ENCODE results near the gene PLVAP.

The PLVAP gene

DNA sequence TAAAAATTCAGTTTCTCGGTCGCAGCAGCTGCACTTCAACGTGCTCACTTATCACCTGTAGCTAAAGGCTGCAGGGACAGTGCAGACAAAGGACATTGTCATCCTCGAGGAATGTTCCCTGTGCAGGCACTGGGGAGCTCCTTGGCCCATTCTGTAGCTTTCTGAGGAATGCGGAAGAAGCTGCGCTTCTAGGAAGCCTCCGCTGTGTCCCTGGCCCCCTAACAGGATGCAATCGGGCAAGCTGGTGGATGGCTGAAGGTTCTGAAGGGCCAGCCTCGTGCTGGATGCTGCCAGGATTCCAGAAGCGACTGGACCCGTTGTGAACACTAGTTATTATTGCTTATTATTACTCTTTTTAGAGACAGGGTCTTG, 50.6 kb downstream of the PLVAP start:
- no peak for TF ChIP-seq TAF1 (IDR thresholded peaks at IDR 0.05; ENCODE audit: borderline replicate concordance, insufficient read depth, low read length)
- no peak for TF ChIP-seq POLR2AphosphoS5 (IDR thresholded peaks at IDR 0.05; ENCODE audit: low read depth, low read length)
- no peak for TF ChIP-seq FOXP2 (optimal IDR thresholded peaks at IDR 0.05; ENCODE audit: borderline replicate concordance, extremely low read depth, extremely low read length, insufficient read depth)
- TF ChIP-seq, protein P1, sequence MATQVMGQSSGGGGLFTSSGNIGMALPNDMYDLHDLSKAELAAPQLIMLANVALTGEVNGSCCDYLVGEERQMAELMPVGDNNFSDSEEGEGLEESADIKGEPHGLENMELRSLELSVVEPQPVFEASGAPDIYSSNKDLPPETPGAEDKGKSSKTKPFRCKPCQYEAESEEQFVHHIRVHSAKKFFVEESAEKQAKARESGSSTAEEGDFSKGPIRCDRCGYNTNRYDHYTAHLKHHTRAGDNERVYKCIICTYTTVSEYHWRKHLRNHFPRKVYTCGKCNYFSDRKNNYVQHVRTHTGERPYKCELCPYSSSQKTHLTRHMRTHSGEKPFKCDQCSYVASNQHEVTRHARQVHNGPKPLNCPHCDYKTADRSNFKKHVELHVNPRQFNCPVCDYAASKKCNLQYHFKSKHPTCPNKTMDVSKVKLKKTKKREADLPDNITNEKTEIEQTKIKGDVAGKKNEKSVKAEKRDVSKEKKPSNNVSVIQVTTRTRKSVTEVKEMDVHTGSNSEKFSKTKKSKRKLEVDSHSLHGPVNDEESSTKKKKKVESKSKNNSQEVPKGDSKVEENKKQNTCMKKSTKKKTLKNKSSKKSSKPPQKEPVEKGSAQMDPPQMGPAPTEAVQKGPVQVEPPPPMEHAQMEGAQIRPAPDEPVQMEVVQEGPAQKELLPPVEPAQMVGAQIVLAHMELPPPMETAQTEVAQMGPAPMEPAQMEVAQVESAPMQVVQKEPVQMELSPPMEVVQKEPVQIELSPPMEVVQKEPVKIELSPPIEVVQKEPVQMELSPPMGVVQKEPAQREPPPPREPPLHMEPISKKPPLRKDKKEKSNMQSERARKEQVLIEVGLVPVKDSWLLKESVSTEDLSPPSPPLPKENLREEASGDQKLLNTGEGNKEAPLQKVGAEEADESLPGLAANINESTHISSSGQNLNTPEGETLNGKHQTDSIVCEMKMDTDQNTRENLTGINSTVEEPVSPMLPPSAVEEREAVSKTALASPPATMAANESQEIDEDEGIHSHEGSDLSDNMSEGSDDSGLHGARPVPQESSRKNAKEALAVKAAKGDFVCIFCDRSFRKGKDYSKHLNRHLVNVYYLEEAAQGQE (IDR thresholded peaks at IDR 0.05; ENCODE audit: insufficient read depth in 1 of 2, low read depth in 2 of 2, low read length in 2 of 2): no peak
- TF ChIP-seq SIN3A (IDR thresholded peaks at IDR 0.05; ENCODE audit: borderline replicate concordance, insufficient read depth, low read length): no peak

DNA sequence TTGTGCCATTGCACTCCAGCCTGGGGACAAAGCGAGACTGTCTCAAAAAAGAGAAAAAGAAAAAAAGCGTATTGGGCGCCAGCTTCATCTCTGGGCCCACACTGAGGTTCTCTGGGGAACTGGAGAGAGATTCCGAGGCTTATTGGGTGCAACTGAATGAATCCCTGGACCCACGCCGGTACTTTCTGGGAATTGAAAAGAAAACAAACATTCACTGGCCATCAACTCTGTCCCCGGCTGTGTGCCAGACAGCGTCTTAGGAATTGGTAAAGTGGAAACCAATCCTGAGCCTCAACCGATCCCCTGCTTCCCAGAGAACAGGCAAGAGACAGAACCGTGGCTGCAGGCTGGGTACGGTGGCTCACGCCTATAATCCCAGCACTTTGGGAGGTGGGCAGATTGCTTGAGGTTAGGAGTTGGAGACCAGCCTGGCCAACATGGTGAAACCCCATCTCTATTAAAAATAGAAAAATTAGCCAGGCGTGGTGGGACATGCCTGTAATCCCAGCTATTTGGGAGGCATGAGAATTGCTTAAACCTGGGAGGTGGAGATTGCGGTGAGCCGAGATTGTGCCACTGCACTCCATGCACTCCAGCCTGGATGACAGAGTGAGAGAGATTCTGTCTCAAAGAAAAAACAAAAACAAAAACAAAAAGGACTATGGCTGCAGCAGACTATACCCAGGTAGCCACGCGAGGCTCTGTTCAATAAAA, 51.1 kb downstream of the PLVAP start:
- TF ChIP-seq SIN3A (IDR thresholded peaks at IDR 0.05; ENCODE audit: borderline replicate concordance, insufficient read depth, low read length): no peak

DNA sequence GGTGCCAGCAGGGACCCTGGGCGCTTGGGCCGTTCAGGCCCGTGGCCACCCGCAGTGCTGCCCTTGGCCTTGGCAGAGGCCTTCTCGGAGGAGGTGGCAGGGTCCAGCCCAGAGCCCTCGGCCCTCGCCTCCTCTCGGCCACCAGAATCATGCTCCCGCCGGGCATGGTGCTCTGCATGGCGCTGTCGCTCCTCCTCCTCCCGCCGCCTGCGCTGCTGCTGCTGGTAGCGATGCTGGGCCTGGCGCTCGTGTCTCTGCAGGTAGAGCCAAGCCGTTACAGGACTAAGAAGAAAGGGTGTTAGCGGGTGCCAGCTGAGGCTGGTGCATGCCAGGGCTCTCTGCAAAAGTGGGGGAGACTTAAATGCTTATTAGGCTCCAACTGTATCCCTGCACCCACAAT, 52.0 kb downstream of the PLVAP start:
- TF ChIP-seq FOXP2 (optimal IDR thresholded peaks at IDR 0.05; ENCODE audit: borderline replicate concordance, extremely low read depth, extremely low read length, insufficient read depth): no peak

DNA sequence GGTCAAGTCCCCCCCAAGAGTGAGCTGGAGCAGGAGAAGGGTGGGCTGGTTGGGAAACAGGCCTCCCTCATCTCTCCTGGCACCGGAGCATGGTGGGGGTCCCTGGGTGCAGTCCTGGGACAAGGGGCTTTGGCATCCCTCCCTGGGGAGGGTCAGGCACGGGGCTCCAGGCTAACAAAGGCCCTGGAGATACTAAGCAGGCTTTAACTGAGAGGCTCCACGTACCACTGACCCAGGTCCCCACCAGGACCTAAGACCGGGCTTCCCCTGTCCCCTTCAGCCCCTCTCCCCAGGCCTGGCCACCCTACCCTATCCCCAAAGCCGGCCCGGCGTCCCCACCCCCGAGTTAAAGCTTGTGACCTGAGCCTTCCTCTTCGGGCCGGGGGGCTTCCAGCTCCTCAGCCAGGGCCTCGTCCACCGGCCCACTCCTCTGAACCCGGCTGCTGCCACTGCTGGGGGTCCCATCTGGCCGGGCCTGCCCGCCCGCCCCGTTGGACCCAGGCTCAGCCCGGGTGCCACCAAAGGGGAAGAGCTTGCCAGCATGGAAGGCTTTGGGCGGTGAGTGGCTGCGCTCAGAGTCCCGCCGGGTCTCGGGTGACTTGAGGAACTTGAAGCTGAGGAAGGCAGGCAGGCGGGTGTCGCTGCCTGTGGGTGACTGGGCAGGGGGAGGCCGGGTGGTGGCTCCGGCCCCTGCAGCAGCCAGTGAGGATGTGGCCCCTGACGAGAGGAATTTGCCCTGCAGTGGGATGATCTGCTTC, 52.6 kb downstream of the PLVAP start:
- TF ChIP-seq FOXP2 (optimal IDR thresholded peaks at IDR 0.05; ENCODE audit: borderline replicate concordance, extremely low read depth, extremely low read length, insufficient read depth) (no peak), TAF1 (IDR thresholded peaks at IDR 0.05; ENCODE audit: borderline replicate concordance, insufficient read depth, low read length) (no peak)

DNA sequence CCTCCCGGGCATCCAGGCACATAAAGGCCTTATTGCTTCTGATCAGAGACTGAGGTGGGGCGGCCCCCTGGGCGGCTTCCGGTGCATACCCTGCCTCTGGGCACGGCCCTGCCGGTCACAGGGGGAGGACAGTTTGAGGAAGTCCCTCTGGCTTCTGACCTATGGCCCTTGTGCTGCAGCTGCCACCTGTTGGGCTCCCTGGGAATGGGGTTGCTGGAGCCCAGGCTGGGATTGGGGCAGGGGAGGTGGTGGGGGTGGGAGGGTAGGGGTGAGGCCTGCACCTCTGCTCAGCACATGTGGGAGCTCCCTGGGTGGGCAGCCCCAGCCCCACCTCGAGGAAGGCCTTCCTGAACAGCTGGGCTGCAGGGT, 53.2 kb downstream of the PLVAP start:
- TF ChIP-seq TAF1 (IDR thresholded peaks at IDR 0.05; ENCODE audit: borderline replicate concordance, insufficient read depth, low read length): no peak
- TF ChIP-seq POLR2AphosphoS5 (IDR thresholded peaks at IDR 0.05; ENCODE audit: low read depth, low read length): no peak
- no peak for TF ChIP-seq SIN3A (IDR thresholded peaks at IDR 0.05; ENCODE audit: borderline replicate concordance, insufficient read depth, low read length)
- TF ChIP-seq FOXP2 (optimal IDR thresholded peaks at IDR 0.05; ENCODE audit: borderline replicate concordance, extremely low read depth, extremely low read length, insufficient read depth): no peak
- TF ChIP-seq, protein P1 (IDR thresholded peaks at IDR 0.05; ENCODE audit: insufficient read depth in 1 of 2, low read depth in 2 of 2, low read length in 2 of 2): no peak

DNA sequence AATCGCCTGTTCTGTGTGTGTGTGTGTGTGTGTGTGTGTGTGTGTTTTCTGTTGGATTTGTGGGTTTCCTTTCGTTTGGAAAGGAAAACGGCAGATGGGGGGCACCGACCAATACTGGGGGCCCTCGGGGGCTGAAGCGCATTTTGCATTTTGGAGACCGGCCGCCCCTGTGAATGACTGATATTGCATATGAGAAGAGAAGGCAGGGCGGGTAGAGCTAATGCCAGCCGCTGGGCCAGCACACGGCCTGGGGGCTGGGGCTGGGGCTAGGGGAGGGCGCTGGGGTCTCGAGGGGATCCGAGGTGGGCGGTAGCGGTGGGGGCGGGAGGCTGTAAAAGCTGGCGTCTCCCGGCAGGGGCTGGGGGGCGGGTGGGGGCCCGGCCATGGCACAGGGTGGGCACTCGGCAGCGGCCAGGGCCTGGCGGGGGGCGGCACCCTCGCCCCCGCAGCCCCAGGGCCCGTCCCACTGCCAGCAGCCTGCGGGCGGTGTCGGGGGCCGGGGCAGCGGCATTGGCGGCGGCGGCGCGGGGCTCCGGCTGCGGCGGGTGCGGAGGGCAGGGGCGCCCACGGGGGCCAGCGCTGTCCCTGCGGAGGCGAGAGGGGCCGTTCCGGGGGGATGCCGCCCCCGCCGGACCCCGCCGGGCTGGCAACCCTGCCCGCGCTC, 53.7 kb downstream of the PLVAP start:
- TF ChIP-seq SIN3A (IDR thresholded peaks at IDR 0.05; ENCODE audit: borderline replicate concordance, insufficient read depth, low read length) (no peak), FOXP2 (optimal IDR thresholded peaks at IDR 0.05; ENCODE audit: borderline replicate concordance, extremely low read depth, extremely low read length, insufficient read depth) (no peak), POLR2AphosphoS5 (IDR thresholded peaks at IDR 0.05; ENCODE audit: low read depth, low read length) (no peak), TAF1 (IDR thresholded peaks at IDR 0.05; ENCODE audit: borderline replicate concordance, insufficient read depth, low read length) (no peak)
- TF ChIP-seq, protein P1 (IDR thresholded peaks at IDR 0.05; ENCODE audit: insufficient read depth in 1 of 2, low read depth in 2 of 2, low read length in 2 of 2): no peak
